Subcutaneous adipose tissue (tissue), 4 donors: ENCODE data around the gene INTS6L. TPM values are rescaled to one million over a fixed set of nuclear protein-coding genes. Genes with fewer than 3 reads are reported as not detected.

Experiments
- total RNA-seq, 4 donors: library from RNA; depleted of rRNA; stranded (reverse); fragments of >200 nt; gene quantifications; one replicate each; pipeline ENCODE4 v1.1.0, GENCODE V29; 2016
- TF ChIP-seq, protein P1 (sequence below): fragments of 450-650 bp; IDR thresholded peaks from one replicate; pipeline ENCODE4 v1.5.1; 2016; ENCODE audit warnings: low read depth, mild to moderate bottlenecking, control low read depth, antibody characterized with exemption, moderate library complexity

The INTS6L gene
- total RNA-seq, 4 donors from 2014 or later, result 4.3 to 10.6 (median 9.6) TPM

DNA sequence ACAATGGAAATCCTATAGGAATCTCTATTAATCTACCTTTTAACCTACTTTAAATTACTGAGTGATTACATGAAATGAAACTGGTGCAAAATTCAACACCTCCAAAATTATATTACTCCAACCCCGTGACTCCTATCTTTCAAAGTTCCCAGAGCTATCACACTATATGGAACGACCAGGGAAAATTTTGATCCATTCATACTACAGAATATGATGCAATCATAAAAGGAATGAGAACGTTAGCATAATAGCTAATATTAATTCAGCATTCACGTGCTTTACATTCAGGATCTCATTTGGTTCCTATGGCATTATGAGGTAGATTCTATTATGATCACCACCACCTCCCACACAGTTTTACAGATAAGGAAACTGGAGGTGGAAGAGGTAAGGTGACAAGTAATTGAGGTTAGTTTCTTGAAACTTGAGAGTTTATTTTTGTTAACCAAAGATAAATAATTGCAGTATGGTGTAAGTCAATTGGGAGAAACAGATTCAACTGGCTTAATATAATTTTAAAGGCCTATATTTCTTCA lies 29.4 kb upstream of the INTS6L start:
- TF ChIP-seq, protein P1, sequence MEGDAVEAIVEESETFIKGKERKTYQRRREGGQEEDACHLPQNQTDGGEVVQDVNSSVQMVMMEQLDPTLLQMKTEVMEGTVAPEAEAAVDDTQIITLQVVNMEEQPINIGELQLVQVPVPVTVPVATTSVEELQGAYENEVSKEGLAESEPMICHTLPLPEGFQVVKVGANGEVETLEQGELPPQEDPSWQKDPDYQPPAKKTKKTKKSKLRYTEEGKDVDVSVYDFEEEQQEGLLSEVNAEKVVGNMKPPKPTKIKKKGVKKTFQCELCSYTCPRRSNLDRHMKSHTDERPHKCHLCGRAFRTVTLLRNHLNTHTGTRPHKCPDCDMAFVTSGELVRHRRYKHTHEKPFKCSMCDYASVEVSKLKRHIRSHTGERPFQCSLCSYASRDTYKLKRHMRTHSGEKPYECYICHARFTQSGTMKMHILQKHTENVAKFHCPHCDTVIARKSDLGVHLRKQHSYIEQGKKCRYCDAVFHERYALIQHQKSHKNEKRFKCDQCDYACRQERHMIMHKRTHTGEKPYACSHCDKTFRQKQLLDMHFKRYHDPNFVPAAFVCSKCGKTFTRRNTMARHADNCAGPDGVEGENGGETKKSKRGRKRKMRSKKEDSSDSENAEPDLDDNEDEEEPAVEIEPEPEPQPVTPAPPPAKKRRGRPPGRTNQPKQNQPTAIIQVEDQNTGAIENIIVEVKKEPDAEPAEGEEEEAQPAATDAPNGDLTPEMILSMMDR, result no peak

DNA sequence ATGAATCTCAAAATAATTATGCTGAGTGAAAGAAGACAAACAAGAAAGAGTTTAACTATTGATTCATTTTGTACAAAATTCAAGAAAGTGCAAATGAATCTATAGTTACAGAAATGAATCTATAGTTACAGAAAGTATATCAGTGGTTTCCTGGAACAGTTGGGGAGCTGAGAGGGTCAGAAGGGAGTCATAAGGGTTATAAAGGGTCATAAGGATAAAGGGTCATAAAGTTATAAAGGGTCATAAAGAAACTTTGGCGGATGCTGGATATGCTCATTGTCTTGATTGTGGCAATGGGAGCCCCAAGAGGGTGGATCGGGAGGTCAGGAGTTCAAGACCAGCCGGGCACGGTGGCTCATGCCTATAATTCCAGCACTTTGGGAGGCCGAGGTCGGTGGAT lies 26.0 kb upstream of the INTS6L start:
- TF ChIP-seq, protein P1, result no peak

DNA sequence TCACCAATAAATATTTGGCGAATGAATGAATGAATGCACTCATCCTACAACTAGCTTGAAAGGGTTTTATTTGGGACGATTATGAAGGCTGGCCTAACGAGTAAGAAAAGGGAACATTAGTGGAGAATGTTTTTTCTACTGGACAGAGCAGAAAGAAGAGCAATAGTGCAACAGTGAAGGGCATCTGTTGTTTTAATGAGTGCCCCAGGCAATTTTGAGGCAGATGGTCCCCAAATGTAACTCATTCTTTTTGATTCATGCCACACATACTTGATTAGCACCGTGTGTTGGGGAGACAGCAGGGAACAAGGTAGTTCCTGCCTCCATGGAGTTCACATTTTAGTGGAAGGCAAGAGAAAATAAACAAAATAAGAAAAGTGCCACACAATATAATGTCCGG lies 22.7 kb upstream of the INTS6L start:
- TF ChIP-seq, protein P1, result no peak

DNA sequence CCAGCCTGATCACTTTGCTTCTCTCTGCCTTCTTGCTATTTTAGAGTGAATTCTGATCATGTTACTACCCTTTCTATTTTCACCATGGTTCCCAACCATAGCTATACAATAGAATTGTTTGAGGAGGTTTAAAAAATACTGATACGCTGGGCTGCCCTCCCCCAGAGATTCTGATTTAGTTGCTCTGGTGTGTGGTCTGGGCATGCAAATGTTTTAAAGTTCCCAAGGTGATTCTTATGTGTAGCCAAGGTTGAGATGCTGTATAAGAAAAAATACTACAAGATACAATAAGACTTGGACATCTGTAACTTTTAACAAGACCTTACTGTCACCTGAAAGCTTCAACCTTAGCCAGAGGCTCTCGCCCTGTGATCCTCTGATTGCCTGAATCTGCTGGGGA lies 22.2 kb upstream of the INTS6L start:
- TF ChIP-seq, protein P1, result no peak

DNA sequence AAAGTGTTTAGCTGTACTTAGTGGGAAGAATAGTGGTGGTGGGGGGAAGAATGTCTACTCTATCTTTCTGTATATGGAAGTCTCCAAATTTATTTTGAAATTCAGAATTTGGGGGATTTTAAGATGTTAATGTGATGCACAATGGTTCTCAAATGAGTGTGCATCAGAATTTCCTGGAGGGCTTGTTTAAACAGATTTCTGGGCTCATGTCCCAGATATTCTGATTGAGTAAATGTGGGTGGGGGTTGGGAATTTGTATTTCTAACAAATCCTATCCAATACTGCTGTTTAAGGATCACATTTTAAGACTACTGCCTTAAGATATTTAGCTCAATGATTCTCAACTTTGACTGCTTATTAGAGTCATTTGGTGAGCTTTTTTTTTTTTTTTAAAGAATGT lies 15.1 kb upstream of the INTS6L start:
- TF ChIP-seq, protein P1, result no peak

DNA sequence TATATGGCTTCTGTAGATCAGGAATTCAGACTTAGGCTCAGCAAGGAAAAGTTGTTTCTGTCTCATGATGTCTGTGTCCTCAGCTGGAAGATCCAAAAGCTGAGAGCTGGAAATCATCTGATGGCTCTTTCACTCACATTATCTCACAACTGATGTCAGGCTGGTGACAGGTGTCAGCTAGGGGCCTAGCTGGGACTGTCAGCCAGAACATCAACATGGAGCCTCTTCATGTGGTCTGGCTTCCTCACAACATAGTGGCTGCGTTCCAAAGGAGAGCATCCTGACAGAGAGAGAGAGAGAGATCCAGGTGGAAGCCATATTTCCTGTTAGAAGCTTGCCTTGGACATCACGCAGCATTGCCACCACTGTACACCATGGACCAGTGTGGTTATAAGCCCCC lies 10.6 kb upstream of the INTS6L start:
- TF ChIP-seq, protein P1, result no peak

DNA sequence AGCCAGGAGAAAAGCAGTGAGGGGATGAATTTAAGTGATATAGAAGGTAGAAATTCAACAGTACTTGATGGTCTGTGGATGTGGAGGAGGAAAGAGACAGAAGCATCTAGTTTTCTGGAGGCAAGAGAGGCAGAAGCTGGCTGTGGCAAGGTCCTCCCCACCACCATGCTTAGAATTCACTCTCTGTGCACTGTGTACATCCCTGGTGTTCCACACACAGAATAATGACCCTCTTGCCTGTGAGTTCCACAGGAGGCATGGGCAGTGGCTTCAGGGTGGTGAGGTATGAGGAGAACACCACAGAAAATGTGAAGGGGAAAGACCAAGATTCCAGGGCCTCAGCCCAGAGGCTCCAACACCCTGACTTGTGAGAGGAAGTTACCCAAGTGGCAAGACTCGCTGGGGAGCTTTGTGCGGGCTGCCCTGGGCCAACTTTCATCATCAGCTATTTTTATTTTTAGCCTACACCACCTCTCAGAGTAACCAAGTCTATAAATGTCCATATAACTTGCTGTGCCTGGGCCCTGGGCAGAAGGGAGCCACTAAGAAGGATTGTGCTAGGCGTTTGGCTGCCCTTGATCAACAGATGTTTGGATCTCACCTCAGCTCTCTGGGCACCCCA lies 7.8 kb upstream of the INTS6L start:
- TF ChIP-seq, protein P1, result no peak
